RWPE2 (cell line): ENCODE measurements around the gene NUP85.

Experiments used
- ATAC-seq: fragments of 200-7000 bp; cut with Tn5 transposase; 3 replicates; pipeline ENCODE4 v1.9.1; 2021; ENCODE audit warnings: low read depth
- DNase-seq: peaks from one replicate; pipeline ENCODE4 v3.0.0-alpha.2; 2020; ENCODE audit warnings: low spot score
- H3K27ac ChIP-seq: fragments of 450-650 bp; 2 replicates; pipeline ENCODE4 v1.5.1; 2017; ENCODE audit warnings: mild to moderate bottlenecking; ENCODE audit not compliant: poor library complexity, severe bottlenecking
- H3K27me3 ChIP-seq: fragments of 250-450 bp; sonication (Bioruptor Pico); 2 replicates; pipeline ENCODE4 v1.5.1; 2021; ENCODE audit warnings: mild to moderate bottlenecking, moderate library complexity; ENCODE audit not compliant: insufficient read depth, poor library complexity, severe bottlenecking
- H3K36me3 ChIP-seq: fragments of 250-450 bp; sonication (Bioruptor Pico); 2 replicates; pipeline ENCODE4 v1.5.1; 2020; ENCODE audit warnings: low read depth, mild to moderate bottlenecking, moderate library complexity
- H3K4me1 ChIP-seq: fragments of 250-450 bp; sonication (Bioruptor Pico); 2 replicates; pipeline ENCODE4 v1.5.1; 2021; ENCODE audit warnings: mild to moderate bottlenecking, moderate library complexity; ENCODE audit not compliant: insufficient read depth, poor library complexity, severe bottlenecking
- H3K4me3 ChIP-seq: fragments of 250-450 bp; sonication (Bioruptor Pico); 2 replicates; pipeline ENCODE4 v1.5.1; 2021; ENCODE audit warnings: mild to moderate bottlenecking, moderate library complexity; ENCODE audit not compliant: severe bottlenecking
- H3K9me3 ChIP-seq: fragments of 250-450 bp; sonication (Bioruptor Pico); 2 replicates; pipeline ENCODE4 v1.5.1; 2021; ENCODE audit warnings: mild to moderate bottlenecking, moderate library complexity; ENCODE audit not compliant: severe bottlenecking
- TF ChIP-seq, protein P1 (sequence below): fragments of 450-650 bp; IDR thresholded peaks from one replicate; pipeline ENCODE4 v1.5.1; 2017; ENCODE audit warnings: mild to moderate bottlenecking, moderate library complexity; ENCODE audit not compliant: poor library complexity, severe bottlenecking

The NUP85 gene

GRCh38 chr17:75208161-75208560, 2.7 kb downstream of the NUP85 start:
- ATAC-seq = no peak
- no peak for DNase-seq
- TF ChIP-seq, protein P1, sequence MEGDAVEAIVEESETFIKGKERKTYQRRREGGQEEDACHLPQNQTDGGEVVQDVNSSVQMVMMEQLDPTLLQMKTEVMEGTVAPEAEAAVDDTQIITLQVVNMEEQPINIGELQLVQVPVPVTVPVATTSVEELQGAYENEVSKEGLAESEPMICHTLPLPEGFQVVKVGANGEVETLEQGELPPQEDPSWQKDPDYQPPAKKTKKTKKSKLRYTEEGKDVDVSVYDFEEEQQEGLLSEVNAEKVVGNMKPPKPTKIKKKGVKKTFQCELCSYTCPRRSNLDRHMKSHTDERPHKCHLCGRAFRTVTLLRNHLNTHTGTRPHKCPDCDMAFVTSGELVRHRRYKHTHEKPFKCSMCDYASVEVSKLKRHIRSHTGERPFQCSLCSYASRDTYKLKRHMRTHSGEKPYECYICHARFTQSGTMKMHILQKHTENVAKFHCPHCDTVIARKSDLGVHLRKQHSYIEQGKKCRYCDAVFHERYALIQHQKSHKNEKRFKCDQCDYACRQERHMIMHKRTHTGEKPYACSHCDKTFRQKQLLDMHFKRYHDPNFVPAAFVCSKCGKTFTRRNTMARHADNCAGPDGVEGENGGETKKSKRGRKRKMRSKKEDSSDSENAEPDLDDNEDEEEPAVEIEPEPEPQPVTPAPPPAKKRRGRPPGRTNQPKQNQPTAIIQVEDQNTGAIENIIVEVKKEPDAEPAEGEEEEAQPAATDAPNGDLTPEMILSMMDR = no peak
- H3K27ac ChIP-seq = no peak overlapping the region
- no peak overlapping the region for H3K4me3 ChIP-seq
- H3K36me3 ChIP-seq = peaks cover 45% of the 10 kb centered on the region
- H3K9me3 ChIP-seq = no peaks in the 10 kb centered on the region
- H3K27me3 ChIP-seq = no peaks in the 10 kb centered on the region
- H3K4me1 ChIP-seq = no peaks in the 10 kb centered on the region

- no peak for DNase-seq
- no peaks in the 10 kb centered on the region for H3K27me3 ChIP-seq
- ATAC-seq = no peak
- peaks cover 54% of the 10 kb centered on the region for H3K36me3 ChIP-seq
- H3K27ac ChIP-seq = no peak overlapping the region
- TF ChIP-seq, protein P1 = no peak
- no peaks in the 10 kb centered on the region for H3K4me1 ChIP-seq
- no peak overlapping the region for H3K4me3 ChIP-seq
- no peaks in the 10 kb centered on the region for H3K9me3 ChIP-seq
Measured at GRCh38 chr17:75209061-75209460, 3.6 kb downstream of the NUP85 start.

DNA sequence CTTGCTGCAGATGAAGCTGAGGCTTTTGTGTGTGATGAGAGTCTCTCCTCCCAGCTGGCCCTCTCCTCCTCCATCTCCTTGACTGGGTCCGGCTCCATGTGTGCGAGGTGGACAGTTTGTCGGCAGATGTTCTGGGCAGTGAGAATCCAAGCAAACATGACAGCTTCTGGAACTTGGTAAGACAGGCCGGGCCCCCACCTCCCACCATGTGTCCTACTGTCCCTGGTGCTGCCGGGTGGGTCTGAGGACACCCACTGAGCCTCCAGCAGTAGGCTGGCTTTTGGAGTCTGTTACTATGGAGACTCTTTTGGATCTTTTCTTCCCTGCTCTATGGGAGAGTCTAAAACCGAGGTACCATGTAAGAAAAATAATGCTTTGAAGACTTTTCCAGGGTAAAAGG, 12.7 kb downstream of the NUP85 start:
- Histone ChIP-seq H3K4me3 (no peak overlapping the region), H3K27ac (no peak overlapping the region), H3K27me3 (no peaks in the 10 kb centered on the region), H3K9me3 (no peaks in the 10 kb centered on the region), H3K4me1 (no peaks in the 10 kb centered on the region), H3K36me3 (peaks cover 98% of the 10 kb centered on the region)
- DNase-seq (no peak), ATAC-seq (no peak)
- TF ChIP-seq, protein P1 = no peak

GRCh38 chr17:75219815-75220214, 14.3 kb downstream of the NUP85 start:
- H3K4me1 ChIP-seq = no peaks in the 10 kb centered on the region
- ATAC-seq (peak; percentile 14; the same call in 1 of the 3 replicates), DNase-seq (no peak)
- H3K27me3 ChIP-seq = no peaks in the 10 kb centered on the region
- no peak overlapping the region for H3K27ac ChIP-seq
- H3K4me3 ChIP-seq = no peak overlapping the region
- H3K36me3 ChIP-seq = peaks cover 98% of the 10 kb centered on the region
- TF ChIP-seq, protein P1 = no peak
- H3K9me3 ChIP-seq = no peaks in the 10 kb centered on the region

- DNase-seq (no peak), ATAC-seq (no peak)
- no peaks in the 10 kb centered on the region for H3K9me3 ChIP-seq
- H3K27ac ChIP-seq = no peak overlapping the region
- H3K27me3 ChIP-seq = no peaks in the 10 kb centered on the region
- H3K4me3 ChIP-seq = no peak overlapping the region
- H3K4me1 ChIP-seq = no peaks in the 10 kb centered on the region
- TF ChIP-seq, protein P1 = no peak
- peaks cover 91% of the 10 kb centered on the region for H3K36me3 ChIP-seq
Measured at GRCh38 chr17:75225016-75225415, 19.5 kb downstream of the NUP85 start.
